HCT116 (cell line): ENCODE data around the gene RSRC1. TPM values are rescaled to one million over a fixed set of nuclear protein-coding genes. Genes with fewer than 3 reads are reported as not detected.

ENCODE experiments used
- ATAC-seq: fragments of 200-7000 bp; cut with Tn5 transposase; 2 replicates; pipeline ENCODE4 v1.9.1; 2020; ENCODE audit warnings: mild to moderate bottlenecking, moderate library complexity
- BruUV-seq: library from RNA; stranded (reverse); fragments of 400-500 nt; replicated peaks from 2 replicates; lab custom pipeline; 2021; lab: Mats Ljungman, UMichigan
- CTCF ChIA-PET: fragments of 300-600 bp; sonication (Branson Sonifier 250); formaldehyde crosslinking; loops from one replicate; lab custom pipeline; 2021; ENCODE audit warnings: antibody characterized with exemption; lab: Charles Lee
- POLR2A ChIA-PET: fragments of 300-600, 350-600 bp; sonication (Branson Sonifier 250); formaldehyde crosslinking; loops from one replicate; lab custom pipeline; 2021; ENCODE audit warnings: antibody characterized with exemption; lab: Charles Lee
- RAD21 ChIA-PET, 2 experiments: fragments of 300-600 bp; sonication (Branson Sonifier 250); formaldehyde crosslinking; loops; one replicate each; lab custom pipeline; 2023; ENCODE audit warnings: low total read pairs in 2 of 2; ENCODE audit not compliant: uncharacterized antibody in 2 of 2, unreplicated experiment in 2 of 2, low non-redundant PET in 1 of 2; lab: Charles Lee
- DNase-seq: peaks from one replicate; pipeline ENCODE4 v3.0.0-alpha.2; 2010; ENCODE audit warnings: low read depth, low spot score
- H2AFZ ChIP-seq: fragments of 200-600 bp; shearing (Covaris generic), sonication (generic); 2 replicates; pipeline ENCODE4 v1.6.1; 2017; ENCODE audit warnings: low read depth, mixed run types, mixed read lengths, antibody characterized with exemption, low read length; ENCODE audit not compliant: poor library complexity, severe bottlenecking
- H3K27ac ChIP-seq: 2 replicates; pipeline ENCODE4 v1.5.1; 2012; ENCODE audit warnings: low read depth, low read length
- H3K27me3 ChIP-seq: fragments of 200-600 bp; sonication (generic); 2 replicates; pipeline ENCODE4 v1.6.1; 2016; ENCODE audit warnings: mixed run types, low read length, mixed read lengths; ENCODE audit not compliant: insufficient read depth
- H3K36me3 ChIP-seq, 2 experiments: fragments of 200-500 bp in 1 of 2; fragments of 200-600 bp in 1 of 2; sonication (Bioruptor generic) in 1 of 2; sonication (generic) in 1 of 2; 2 replicates each; pipeline versions ENCODE4 v1.5.1 to v1.6.1; 2014 to 2016; ENCODE audit warnings: low read length in 2 of 2, inconsistent platforms in 1 of 2, mixed read lengths in 1 of 2, mixed run types in 1 of 2; ENCODE audit not compliant: insufficient read depth in 2 of 2, control insufficient read depth in 1 of 2
- H3K4me1 ChIP-seq, 2 experiments: fragments of 200-600 bp in 1 of 2; sonication (generic) in 1 of 2; 2 replicates each; pipeline versions ENCODE4 v1.5.1 to v1.6.1; 2012 to 2017; ENCODE audit warnings: low read length in 2 of 2, inconsistent platforms in 1 of 2, mild to moderate bottlenecking in 1 of 2, mixed read lengths in 1 of 2, mixed run types in 1 of 2, moderate library complexity in 1 of 2; ENCODE audit not compliant: insufficient read depth in 2 of 2, control insufficient read depth in 1 of 2
- H3K4me2 ChIP-seq: fragments of 200-600 bp; sonication (generic); 2 replicates; pipeline ENCODE4 v1.6.1; 2017; ENCODE audit warnings: mixed run types, low read length, mixed read lengths
- H3K4me3 ChIP-seq, 2 experiments: fragments of 200-600 bp in 1 of 2; sonication (generic) in 1 of 2; replicated peaks in 1 of 2; 2 replicates each; pipeline ENCODE4 v1.5.1; 2011 to 2016; ENCODE audit warnings: low read length in 2 of 2, control low read depth in 1 of 2, low read depth in 1 of 2, mild to moderate bottlenecking in 1 of 2, mixed read lengths in 1 of 2, mixed run types in 1 of 2
- H3K79me2 ChIP-seq: fragments of 200-600 bp; sonication (generic); 2 replicates; pipeline ENCODE4 v1.6.1; 2017; ENCODE audit warnings: mild to moderate bottlenecking, mixed run types, low read length, moderate library complexity, mixed read lengths; ENCODE audit not compliant: insufficient read depth
- H3K9ac ChIP-seq: fragments of 200-600 bp; sonication (generic); 2 replicates; pipeline ENCODE4 v1.6.1; 2016; ENCODE audit warnings: low read length, mixed read lengths
- H3K9me2 ChIP-seq: fragments of 200-600 bp; sonication (generic), shearing (Covaris generic); 2 replicates; pipeline ENCODE4 v1.6.1; 2017; ENCODE audit warnings: mixed run types, mild to moderate bottlenecking, moderate library complexity; ENCODE audit not compliant: insufficient read depth
- H3K9me3 ChIP-seq, 2 experiments: fragments of 200-500 bp in 1 of 2; fragments of 200-600 bp in 1 of 2; sonication (Bioruptor generic) in 1 of 2; sonication (generic) in 1 of 2; 2 replicates each; pipeline ENCODE4 v1.6.1; 2014 to 2017; ENCODE audit warnings: low read length in 2 of 2, mixed read lengths in 2 of 2, inconsistent platforms in 1 of 2, low read depth in 1 of 2, mild to moderate bottlenecking in 1 of 2, mixed run types in 1 of 2, moderate library complexity in 1 of 2; ENCODE audit not compliant: control insufficient read depth in 1 of 2, insufficient read depth in 1 of 2
- H4K20me1 ChIP-seq: fragments of 200-600 bp; sonication (generic), shearing (Covaris generic); 2 replicates; pipeline ENCODE4 v1.6.1; 2017; ENCODE audit warnings: mixed run types, mild to moderate bottlenecking, moderate library complexity; ENCODE audit not compliant: insufficient read depth
- ATF3 ChIP-seq: IDR thresholded peaks from 2 replicates; pipeline ENCODE4 v1.6.1; 2012
- CBX3 ChIP-seq: IDR thresholded peaks from 2 replicates; pipeline ENCODE4 v1.6.1; 2012; ENCODE audit warnings: low read depth
- CTCF ChIP-seq, 3 experiments: fragments of 200-600 bp in 1 of 3; sonication (generic) in 1 of 3; IDR thresholded peaks in 2 of 3; conservative IDR thresholded peaks in 1 of 3; 2 replicates each; pipeline ENCODE4 v1.5.1; 2012 to 2017; ENCODE audit warnings: low read depth in 2 of 3, low read length in 2 of 3, antibody characterized with exemption in 1 of 3, borderline replicate concordance in 1 of 3, control low read depth in 1 of 3, mild to moderate bottlenecking in 1 of 3, mixed read lengths in 1 of 3, mixed run types in 1 of 3, moderate library complexity in 1 of 3; ENCODE audit not compliant: insufficient read depth in 1 of 3
- EGR1 ChIP-seq: IDR thresholded peaks from 2 replicates; pipeline ENCODE4 v1.6.1; 2012; ENCODE audit warnings: low read depth
- ELF1 ChIP-seq: IDR thresholded peaks from 2 replicates; pipeline ENCODE4 v1.6.1; 2012; ENCODE audit warnings: low read depth, borderline replicate concordance
- FOSL1 ChIP-seq: IDR thresholded peaks from 2 replicates; pipeline ENCODE4 v1.6.1; 2012; ENCODE audit warnings: low read depth
- JUND ChIP-seq: IDR thresholded peaks from 2 replicates; pipeline ENCODE4 v1.6.1; 2012
- MAX ChIP-seq: IDR thresholded peaks from 2 replicates; pipeline ENCODE4 v1.6.1; 2012
- POLR2A ChIP-seq: IDR thresholded peaks from 2 replicates; pipeline ENCODE4 v1.7.0; 2011; ENCODE audit warnings: borderline replicate concordance; ENCODE audit not compliant: insufficient read depth, insufficient read length; ENCODE audit errors: extremely low read depth
- POLR2AphosphoS5 ChIP-seq: IDR thresholded peaks from 2 replicates; pipeline ENCODE4 v1.6.1; 2011; ENCODE audit warnings: mild to moderate bottlenecking, low read depth, low read length, moderate library complexity
- TCF7L2 ChIP-seq: IDR thresholded peaks from 2 replicates; pipeline ENCODE4 v1.7.0; 2011; ENCODE audit warnings: borderline replicate concordance, inconsistent platforms; ENCODE audit not compliant: insufficient read depth, insufficient read length; ENCODE audit errors: extremely low read depth
- YY1 ChIP-seq: IDR thresholded peaks from 2 replicates; pipeline ENCODE4 v1.6.1; 2011; ENCODE audit warnings: low read length, low read depth, moderate library complexity, mild to moderate bottlenecking; ENCODE audit not compliant: insufficient replicate concordance; ENCODE audit errors: extremely low read depth
- ZNF274 ChIP-seq: fragments of 200-500 bp; sonication (Bioruptor generic); IDR thresholded peaks from 2 replicates; pipeline ENCODE4 v1.6.1; 2014; ENCODE audit warnings: mild to moderate bottlenecking, low read depth, low read length, inconsistent platforms
- intact Hi-C: fragments of 100-400 bp; cut with micrococcal nuclease; formaldehyde crosslinking; loops from 2 replicates; pipeline ENCODE4 v1.10.0; 2022
- total RNA-seq: library from RNA; stranded (reverse); gene quantifications from one replicate; pipeline ENCODE4 v1.2.1, GENCODE V29; 2021; ENCODE audit not compliant: unreplicated experiment

The RSRC1 gene
- total RNA-seq, 1 experiment from 2014 or later, result 37.1 TPM

- Histone ChIP-seq H3K9ac (no peak overlapping the region), H3K36me3 (no peaks in the 10 kb centered on the region)
- no TSS peak for BruUV-seq
Measured at GRCh38 chr3:158079599-158079998, 30.3 kb upstream of the RSRC1 start.

More at GRCh38 chr3:158079599-158079998, 30.3 kb upstream of the RSRC1 start:
- H3K9me2 ChIP-seq, result no peaks in the 10 kb centered on the region
- no peak overlapping the region for H2AFZ ChIP-seq
- no peaks in the 10 kb centered on the region for H3K79me2 ChIP-seq
- ChIA-PET CTCF (no interaction called here), POLR2A (no interaction called here), RAD21 (no interaction called here)
- TF ChIP-seq FOSL1, result no peak
- no peak for TF ChIP-seq CTCF (IDR thresholded peaks at IDR 0.05 in 2 of 3, conservative IDR thresholded peaks at IDR 0.05 in 1 of 3; ENCODE audit: borderline replicate concordance in 1 of 3, insufficient read depth in 1 of 3, low read depth in 2 of 3, low read length in 2 of 3)
- TF ChIP-seq CBX3, result no peak
- TF ChIP-seq TCF7L2, result no peak
- TF ChIP-seq ZNF274, result no peak
- TF ChIP-seq JUND, result no peak
- TF ChIP-seq POLR2A, result no peak
- no peak for TF ChIP-seq EGR1
- no peak for TF ChIP-seq YY1
- no peak for TF ChIP-seq MAX
- no peak for TF ChIP-seq POLR2AphosphoS5
- no peak for TF ChIP-seq ATF3
- TF ChIP-seq ELF1, result no peak
- no peaks in the 10 kb centered on the region for H3K9me3 ChIP-seq
- no peak overlapping the region for H3K4me2 ChIP-seq
- no peaks in the 10 kb centered on the region for H3K4me1 ChIP-seq
- ATAC-seq (no peak), DNase-seq (no peak)
- no peak overlapping the region for H3K27ac ChIP-seq
- intact Hi-C loops, result no loop called here
- H3K27me3 ChIP-seq, result no peaks in the 10 kb centered on the region
- no peaks in the 10 kb centered on the region for H4K20me1 ChIP-seq
- no peak overlapping the region for H3K4me3 ChIP-seq
